ENCODE data around the gene GATAD2A.

The GATAD2A gene

DNA sequence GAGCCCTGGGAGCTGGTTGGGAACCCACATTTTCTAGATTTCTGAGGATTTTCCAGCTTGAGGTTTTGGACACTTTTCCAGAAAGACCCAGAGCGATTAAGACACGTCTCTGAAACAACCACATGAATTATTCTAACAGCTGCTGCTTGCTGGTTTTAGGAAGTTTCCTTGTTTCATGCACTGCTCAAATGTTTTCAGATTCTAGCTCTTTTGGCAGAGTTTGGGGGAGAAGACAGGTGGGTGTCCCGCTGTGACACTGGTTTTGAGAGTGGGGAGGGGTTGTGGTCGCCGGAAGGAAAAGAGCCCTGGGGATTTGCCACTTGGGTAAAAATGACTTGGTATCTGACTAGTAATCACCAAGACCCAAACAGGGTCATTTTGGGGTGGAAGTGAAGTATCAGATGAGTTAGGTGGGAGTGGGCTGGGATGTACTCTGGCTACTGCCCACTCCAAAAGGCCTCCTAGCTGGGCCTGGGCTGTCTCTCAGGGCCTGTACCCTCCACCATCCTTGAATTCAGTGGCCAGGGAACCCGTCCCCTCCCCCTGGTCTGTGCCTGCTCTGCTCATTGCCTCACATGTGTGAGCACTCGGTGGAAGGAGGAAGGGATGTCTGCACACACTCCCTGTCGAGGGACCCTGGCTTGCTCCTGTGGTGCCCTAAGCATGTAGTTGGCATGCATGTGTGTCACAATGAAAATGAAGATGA lies 13.2 kb downstream of the GATAD2A start:
- FAIRE-seq (no peak), DNase-seq (ENCODE audit: insufficient read length, low spot score) (no peak)
- TF ChIP-seq, protein P1, sequence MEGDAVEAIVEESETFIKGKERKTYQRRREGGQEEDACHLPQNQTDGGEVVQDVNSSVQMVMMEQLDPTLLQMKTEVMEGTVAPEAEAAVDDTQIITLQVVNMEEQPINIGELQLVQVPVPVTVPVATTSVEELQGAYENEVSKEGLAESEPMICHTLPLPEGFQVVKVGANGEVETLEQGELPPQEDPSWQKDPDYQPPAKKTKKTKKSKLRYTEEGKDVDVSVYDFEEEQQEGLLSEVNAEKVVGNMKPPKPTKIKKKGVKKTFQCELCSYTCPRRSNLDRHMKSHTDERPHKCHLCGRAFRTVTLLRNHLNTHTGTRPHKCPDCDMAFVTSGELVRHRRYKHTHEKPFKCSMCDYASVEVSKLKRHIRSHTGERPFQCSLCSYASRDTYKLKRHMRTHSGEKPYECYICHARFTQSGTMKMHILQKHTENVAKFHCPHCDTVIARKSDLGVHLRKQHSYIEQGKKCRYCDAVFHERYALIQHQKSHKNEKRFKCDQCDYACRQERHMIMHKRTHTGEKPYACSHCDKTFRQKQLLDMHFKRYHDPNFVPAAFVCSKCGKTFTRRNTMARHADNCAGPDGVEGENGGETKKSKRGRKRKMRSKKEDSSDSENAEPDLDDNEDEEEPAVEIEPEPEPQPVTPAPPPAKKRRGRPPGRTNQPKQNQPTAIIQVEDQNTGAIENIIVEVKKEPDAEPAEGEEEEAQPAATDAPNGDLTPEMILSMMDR (IDR thresholded peaks at IDR 0.05; ENCODE audit: insufficient read depth, missing control alignments) = no peak

DNA sequence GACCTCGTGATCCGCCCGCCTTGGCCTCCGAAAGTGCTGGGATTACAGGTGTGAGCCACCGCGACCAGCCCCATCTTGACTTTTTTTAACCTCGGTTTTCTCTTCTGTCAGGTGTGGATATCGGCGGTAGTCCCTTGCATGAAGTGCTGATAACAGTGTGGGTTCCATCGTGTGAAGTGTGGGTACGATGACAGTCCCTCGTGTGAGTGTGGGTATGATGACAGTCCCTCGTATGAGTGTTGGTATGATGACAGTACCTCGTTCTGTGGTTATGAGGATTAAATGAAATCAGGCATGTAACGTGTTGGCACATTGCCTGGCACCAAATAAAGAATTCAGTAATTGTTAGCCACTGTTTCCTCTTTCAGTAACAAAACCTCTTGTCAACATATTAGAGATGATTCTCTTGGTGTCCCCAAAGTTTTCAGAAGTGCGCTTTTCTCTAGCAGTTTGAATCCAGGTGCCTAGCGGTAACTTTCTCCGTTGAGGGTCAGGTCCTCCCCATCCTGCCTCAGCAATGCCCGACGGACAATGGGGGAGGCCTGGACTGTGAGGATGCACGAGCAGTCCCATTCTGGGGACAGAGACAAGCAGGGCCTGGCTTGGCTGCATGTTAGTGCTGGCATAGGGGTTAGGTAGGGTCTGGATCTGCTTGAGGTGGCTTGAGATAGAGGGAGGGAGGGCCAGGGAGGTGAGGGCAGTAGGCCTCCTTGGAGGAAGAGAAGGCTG lies 15.3 kb downstream of the GATAD2A start:
- no peak for DNase-seq (ENCODE audit: insufficient read length, low spot score)
- TF ChIP-seq, protein P1 (IDR thresholded peaks at IDR 0.05; ENCODE audit: insufficient read depth, missing control alignments) = no peak
- FAIRE-seq = no peak

- FAIRE-seq (no peak), DNase-seq (ENCODE audit: insufficient read length, low spot score) (no peak)
- TF ChIP-seq, protein P1 (IDR thresholded peaks at IDR 0.05; ENCODE audit: insufficient read depth, missing control alignments) = no peak
Observed at GRCh38 chr19:19421299-19421696, 15.8 kb downstream of the GATAD2A start.

DNA sequence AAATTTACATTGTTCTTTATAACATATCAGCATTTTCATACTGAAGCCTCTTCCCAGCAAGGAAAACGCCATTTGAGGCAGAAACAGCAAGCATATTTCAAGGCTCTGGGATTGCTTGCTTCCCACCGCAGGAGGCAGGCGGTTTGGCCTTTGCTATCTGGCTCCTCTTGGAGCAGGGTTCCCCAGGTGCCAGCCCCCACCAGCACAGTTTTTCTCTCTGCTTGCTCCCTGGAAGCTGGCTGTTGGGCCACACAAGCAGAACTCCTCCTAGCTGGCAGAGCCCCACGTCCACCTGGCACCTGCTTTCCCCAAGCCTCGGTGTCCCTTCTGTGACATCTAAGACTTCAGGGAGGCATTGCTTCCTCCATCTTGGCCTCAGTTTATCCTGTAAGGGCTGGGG lies 16.7 kb downstream of the GATAD2A start:
- TF ChIP-seq, protein P1 (IDR thresholded peaks at IDR 0.05; ENCODE audit: insufficient read depth, missing control alignments) = no peak
- no peak for FAIRE-seq
- no peak for DNase-seq (ENCODE audit: insufficient read length, low spot score)

GRCh38 chr19:19423322-19423721 lies 17.8 kb downstream of the GATAD2A start:
- no peak for FAIRE-seq
- DNase-seq (ENCODE audit: insufficient read length, low spot score) = no peak
- TF ChIP-seq, protein P1 (IDR thresholded peaks at IDR 0.05; ENCODE audit: insufficient read depth, missing control alignments) = no peak

DNA sequence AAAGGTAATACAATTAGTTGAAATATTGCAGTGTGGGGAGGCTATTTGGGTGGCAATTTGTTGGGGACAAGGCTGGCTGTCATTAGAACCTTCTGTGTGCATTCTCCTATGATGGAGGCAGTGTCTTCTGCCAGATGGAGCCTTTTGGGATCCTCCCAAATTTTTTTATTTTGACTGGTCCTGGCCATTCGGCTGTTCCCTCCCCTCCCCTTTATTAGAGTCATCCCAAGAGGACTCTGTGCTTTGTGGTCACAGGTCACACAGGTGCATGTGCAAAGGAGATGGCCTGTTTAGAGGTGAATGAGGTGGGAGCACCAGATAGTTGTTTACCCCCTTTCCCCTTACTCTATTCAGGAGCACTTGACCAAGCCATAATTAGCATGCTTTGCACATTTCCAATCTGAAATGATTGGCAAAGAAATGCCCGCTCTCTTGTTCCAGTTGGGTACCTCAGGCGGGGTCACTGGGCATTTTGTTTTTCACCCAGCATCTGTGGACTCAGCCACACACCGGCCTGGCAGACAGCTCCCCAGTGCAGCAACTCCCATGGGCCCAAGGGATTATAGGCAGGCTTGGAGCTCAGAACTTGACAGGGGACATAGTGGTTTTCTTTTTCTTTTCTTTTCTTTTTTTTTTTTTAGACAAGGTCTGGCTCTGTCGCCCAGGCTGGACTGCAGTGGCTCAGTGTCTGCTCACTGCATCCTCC lies 19.8 kb downstream of the GATAD2A start:
- no peak for FAIRE-seq
- no peak for DNase-seq (ENCODE audit: insufficient read length, low spot score)
- TF ChIP-seq, protein P1 (IDR thresholded peaks at IDR 0.05; ENCODE audit: insufficient read depth, missing control alignments) = no peak
